NB4 (cell line): ENCODE data around the gene SET.
A peak's percentile ranks its signal among the peaks of the same experiment; 100 is the strongest.

Experiments
- DNase-seq: peaks from one replicate; pipeline ENCODE4 v3.0.0; 2010; ENCODE audit warnings: low read depth
- H3K4me3 ChIP-seq: one replicate; pipeline ENCODE4 v1.5.1; 2011; ENCODE audit warnings: mild to moderate bottlenecking, low read depth, low read length, moderate library complexity
- CTCF ChIP-seq: IDR thresholded peaks from one replicate; pipeline ENCODE4 v1.5.1; 2012; ENCODE audit warnings: low read depth, low read length
- MYC ChIP-seq: IDR thresholded peaks from 2 replicates; pipeline ENCODE4 v1.6.1; 2011; ENCODE audit warnings: low read depth, low read length
- POLR2A ChIP-seq: IDR thresholded peaks from 2 replicates; pipeline ENCODE4 v1.6.1; 2011; ENCODE audit warnings: mild to moderate bottlenecking; ENCODE audit not compliant: insufficient read length; ENCODE audit errors: extremely low read depth
- TF ChIP-seq, protein P1 (sequence below): IDR thresholded peaks from 2 replicates; pipeline ENCODE4 v1.6.1; 2011; ENCODE audit warnings: low read depth, low read length

The SET gene

GRCh38 chr9:128669786-128670185 lies 19.2 kb upstream of the SET start:
- DNase-seq, result no peak
- TF ChIP-seq POLR2A (no peak), CTCF (no peak), MYC (no peak)
- TF ChIP-seq, protein P1, sequence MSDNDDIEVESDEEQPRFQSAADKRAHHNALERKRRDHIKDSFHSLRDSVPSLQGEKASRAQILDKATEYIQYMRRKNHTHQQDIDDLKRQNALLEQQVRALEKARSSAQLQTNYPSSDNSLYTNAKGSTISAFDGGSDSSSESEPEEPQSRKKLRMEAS, result no peak
- H3K4me3 ChIP-seq, result no peak overlapping the region

GRCh38 chr9:128675382-128675781 lies 13.6 kb upstream of the SET start:
- TF ChIP-seq POLR2A (no peak), MYC (no peak), CTCF (no peak)
- TF ChIP-seq, protein P1, result no peak
- no peak for DNase-seq
- no peak overlapping the region for H3K4me3 ChIP-seq

DNA sequence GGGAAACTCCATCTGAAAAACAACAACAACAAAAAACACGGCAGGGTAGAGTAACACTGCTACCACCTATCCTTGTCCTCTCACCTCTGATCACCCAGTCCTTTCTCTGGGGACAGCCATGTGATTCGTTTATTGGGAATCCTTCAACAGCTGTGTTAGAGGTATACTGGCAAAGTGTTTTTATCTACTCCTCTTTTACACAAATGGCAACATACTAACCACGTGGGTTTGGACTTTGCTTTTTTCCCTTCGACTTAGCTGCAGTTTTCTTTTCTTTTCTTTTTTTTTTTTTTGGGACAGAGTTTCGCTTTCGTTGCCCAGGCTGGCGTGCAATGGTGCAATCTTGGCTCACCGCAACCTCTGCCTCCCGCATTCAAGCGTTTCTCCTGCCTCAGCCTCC lies 11.2 kb upstream of the SET start:
- TF ChIP-seq, protein P1, result no peak
- TF ChIP-seq CTCF (no peak), MYC (no peak), POLR2A (no peak)
- no peak for DNase-seq
- no peak overlapping the region for H3K4me3 ChIP-seq

- H3K4me3 ChIP-seq, result peak overlapping the region; percentile 92
- peak; percentile 77 for DNase-seq
- TF ChIP-seq, protein P1, result peak; percentile 72
- no peak for TF ChIP-seq POLR2A
- peak; percentile 79 for TF ChIP-seq MYC
Observed at GRCh38 chr9:128683340-128684064, 5.5 kb upstream of the SET start.

DNA sequence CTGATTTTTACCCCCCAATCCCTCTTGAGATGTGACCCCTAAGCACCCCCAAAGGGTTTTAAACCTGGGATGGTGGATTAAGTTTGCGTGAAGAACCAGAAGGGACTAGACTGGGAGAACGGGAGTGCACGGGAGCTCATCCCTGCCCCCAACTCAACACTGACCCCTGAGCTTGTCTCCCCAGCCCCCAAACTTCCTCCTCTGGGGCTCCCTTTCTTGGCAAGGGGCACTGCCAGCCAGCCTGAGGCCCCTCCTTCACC lies 5.0 kb upstream of the SET start:
- H3K4me3 ChIP-seq, result peak overlapping the region; percentile 92
- no peak for DNase-seq
- no peak for TF ChIP-seq MYC
- no peak for TF ChIP-seq CTCF

- TF ChIP-seq, protein P1, result peak; percentile 96
- TF ChIP-seq CTCF, result no peak
- peak; percentile 91 for TF ChIP-seq POLR2A
- peak; percentile 71 for TF ChIP-seq MYC
- peak overlapping the region; percentile 92 for H3K4me3 ChIP-seq
- DNase-seq, result peak; percentile 86
Observed at GRCh38 chr9:128684325-128685199, 4.5 kb upstream of the SET start.
